B cell (primary cell): Measurements from ENCODE around the gene RBM6. TPM values are rescaled to one million over a fixed set of nuclear protein-coding genes. Genes with fewer than 3 reads are reported as not detected.

Experiments
- ATAC-seq: fragments of 200-7000 bp; cut with Tn5 transposase; one replicate; pipeline ENCODE4 v1.10.0; 2021; ENCODE audit warnings: low read depth, mild to moderate bottlenecking, moderate number of reproducible peaks, moderate library complexity
- CTCF ChIA-PET: fragments of 350-600 bp; sonication (Branson Sonifier 250); formaldehyde crosslinking; loops from one replicate; lab custom pipeline; 2021; ENCODE audit warnings: antibody characterized with exemption, inconsistent platforms; lab: Charles Lee
- POLR2A ChIA-PET: fragments of 350-600 bp; sonication (Branson Sonifier 250); formaldehyde crosslinking; loops from one replicate; lab custom pipeline; 2021; ENCODE audit warnings: antibody characterized with exemption; lab: Charles Lee
- DNase-seq: peaks from one replicate; pipeline ENCODE4 v3.0.0; 2013
- H2AFZ ChIP-seq: 2 replicates; pipeline ENCODE4 v1.6.1; 2012; ENCODE audit warnings: mild to moderate bottlenecking, low read depth, low read length; ENCODE audit not compliant: insufficient read depth, poor library complexity, severe bottlenecking
- H3K27ac ChIP-seq, 2 donors: 1 replicate in 1 of 2; 2 replicates in 1 of 2; pipeline ENCODE4 v1.5.1; 2012 to 2013; ENCODE audit warnings: low read length in 2 of 2, mild to moderate bottlenecking in 2 of 2, moderate library complexity in 1 of 2
- H3K27me3 ChIP-seq, 4 experiments: fragments of 200-600 bp in 1 of 4; sonication (generic) in 1 of 4; replicated peaks in 1 of 4; 1 replicate in 2 of 4; 2 replicates in 2 of 4; pipeline versions ENCODE4 v1.6.1 to v1.7.0; 2013 to 2016; ENCODE audit warnings: low read length in 3 of 4, mild to moderate bottlenecking in 2 of 4, mixed read lengths in 1 of 4, moderate library complexity in 1 of 4; ENCODE audit not compliant: insufficient read depth in 4 of 4, control insufficient read depth in 3 of 4; ENCODE audit errors: control extremely low read depth in 1 of 4
- H3K36me3 ChIP-seq, 2 experiments: replicated peaks in 1 of 2; 1 replicate in 1 of 2; 2 replicates in 1 of 2; pipeline versions ENCODE4 v1.6.1 to v1.7.1; 2013; ENCODE audit warnings: low read length in 1 of 2; ENCODE audit not compliant: insufficient read depth in 2 of 2, control insufficient read depth in 1 of 2; ENCODE audit errors: control extremely low read depth in 1 of 2, extremely low read depth in 1 of 2
- H3K4me1 ChIP-seq, 2 donors: fragments of 200-600 bp in 1 of 2; sonication (generic) in 1 of 2; 1 replicate in 1 of 2; 2 replicates in 1 of 2; pipeline versions ENCODE4 v1.5.1 to v1.6.1; 2013 to 2017; ENCODE audit warnings: low read length in 2 of 2; ENCODE audit not compliant: control insufficient read depth in 2 of 2, insufficient read depth in 2 of 2
- H3K4me2 ChIP-seq: replicated peaks from 2 replicates; pipeline ENCODE3; 2012; ENCODE audit warnings: mild to moderate bottlenecking, low read depth, low read length; ENCODE audit not compliant: poor library complexity, severe bottlenecking
- H3K4me3 ChIP-seq, 5 experiments: fragments of 200-600 bp in 1 of 5; sonication (generic) in 1 of 5; 1 replicate in 3 of 5; 2 replicates in 2 of 5; pipeline versions ENCODE4 v1.5.1 to v1.7.0; 2011 to 2016; ENCODE audit warnings: low read length in 4 of 5, mild to moderate bottlenecking in 4 of 5, low read depth in 2 of 5, control low read depth in 1 of 5, moderate library complexity in 1 of 5; ENCODE audit not compliant: insufficient read depth in 1 of 5; ENCODE audit errors: control extremely low read depth in 1 of 5, extremely low read depth in 1 of 5
- H3K79me2 ChIP-seq: fragments of 200-600 bp; sonication (generic); one replicate; pipeline ENCODE4 v1.6.0; 2016; ENCODE audit warnings: low read length; ENCODE audit not compliant: control insufficient read depth, insufficient read depth
- H3K9ac ChIP-seq: fragments of 200-600 bp; sonication (generic); 2 replicates; pipeline ENCODE4 v1.6.1; 2017; ENCODE audit warnings: mild to moderate bottlenecking, low read length, moderate library complexity
- H3K9me3 ChIP-seq, 3 donors: one replicate each; pipeline versions ENCODE4 v1.6.1 to v1.7.1; 2013; ENCODE audit warnings: low read length in 2 of 3; ENCODE audit not compliant: control insufficient read depth in 2 of 3, insufficient read depth in 1 of 3; ENCODE audit errors: control extremely low read depth in 1 of 3
- H4K20me1 ChIP-seq: 2 replicates; pipeline ENCODE4 v1.6.0; 2012; ENCODE audit warnings: mild to moderate bottlenecking, low read length; ENCODE audit not compliant: insufficient read depth, control insufficient read depth, poor library complexity, severe bottlenecking
- H3K27ac Mint-ChIP-seq: one replicate; pipeline ENCODE4 v1.8.0; 2021; ENCODE audit warnings: mixed read lengths
- H3K27me3 Mint-ChIP-seq: one replicate; pipeline ENCODE4 v1.8.0; 2021; ENCODE audit warnings: mixed read lengths
- H3K4me1 Mint-ChIP-seq: one replicate; pipeline ENCODE4 v1.8.0; 2021; ENCODE audit warnings: mixed read lengths
- H3K4me3 Mint-ChIP-seq: one replicate; pipeline ENCODE4 v1.8.0; 2021; ENCODE audit warnings: mixed read lengths
- H3K9me3 Mint-ChIP-seq: one replicate; pipeline ENCODE4 v1.8.0; 2022; ENCODE audit warnings: mixed read lengths; ENCODE audit not compliant: insufficient read depth
- CTCF ChIP-seq: fragments of 200-600 bp; IDR thresholded peaks from one replicate; pipeline ENCODE4 v1.8.0; 2022; ENCODE audit warnings: antibody characterized with exemption, mild to moderate bottlenecking
- EZH2 ChIP-seq: IDR thresholded peaks from 2 replicates; pipeline ENCODE4 v1.6.1; 2012; ENCODE audit warnings: borderline replicate concordance, low read depth, mild to moderate bottlenecking, moderate library complexity, low read length; ENCODE audit not compliant: insufficient read depth, poor library complexity, severe bottlenecking
- WGBS: methylation state at CpG from one replicate; pipeline ENCODE4 v1.1.5; 2013; ENCODE audit warnings: missing lambda C conversion rate; ENCODE audit not compliant: insufficient coverage; 5-methylcytosine and 5-hydroxymethylcytosine counted together
- intact Hi-C: fragments of 100-400 bp; cut with micrococcal nuclease; formaldehyde crosslinking; loops from one replicate; pipeline ENCODE4 v1.10.0; 2022
- polyA plus RNA-seq: library from polyadenylated mRNA; depleted of rRNA; stranded (reverse); fragments of >200 nt; gene quantifications from 2 replicates; pipeline ENCODE4 v1.2.3, GENCODE V29; 2012
- total RNA-seq, 2 donors: library from RNA; stranded (reverse); fragments of 120-200 nt in 1 of 2; gene quantifications; 1 replicate in 1 of 2; 2 replicates in 1 of 2; pipeline versions ENCODE4 v1.2.3 to v1.2.4, GENCODE V29; 2013 to 2022

Gene RBM6
- total and polyA plus RNA-seq, 2 donors (not counting 1 experiment from before 2014, with no cell fraction given): 223 to 285 TPM

DNA sequence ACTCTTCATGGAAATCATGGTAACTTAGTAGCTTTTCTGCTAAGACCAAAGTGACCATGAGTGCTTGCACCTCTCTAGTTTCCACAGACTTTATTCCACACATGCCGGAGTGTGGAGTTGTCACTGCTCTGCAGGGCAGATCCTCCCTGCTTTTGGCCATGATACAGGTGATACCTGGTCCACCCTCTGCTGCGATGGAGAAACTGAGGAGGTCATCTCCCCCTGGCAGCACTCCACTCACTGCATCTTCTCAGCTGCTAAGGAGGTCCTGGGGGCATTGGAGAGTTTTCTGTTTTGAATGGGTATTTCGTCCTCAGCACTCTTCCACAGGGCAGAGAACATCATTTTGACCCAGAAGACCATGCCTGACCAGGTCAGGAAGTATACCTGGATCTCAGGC lies 179.8 kb downstream of the RBM6 start:
- H2AFZ ChIP-seq: no peak overlapping the region
- H3K27ac ChIP-seq: no peak overlapping the region
- no peaks in the 10 kb centered on the region for H3K79me2 ChIP-seq
- POLR2A ChIA-PET: interaction anchor here (0.7 kb wide), 1 partner anchor 70 kb away, joined by 6 read pairs; no protein-coding TSS in a partner anchor
- no peaks in the 10 kb centered on the region for H3K9me3 Mint-ChIP-seq
- H3K4me1 Mint-ChIP-seq: peaks cover 2% of the 10 kb centered on the region
- intact Hi-C loops: loop anchor here (2.0 kb wide), 1 partner anchor 73 kb away; no protein-coding TSS in a partner anchor
- 100% methylated on average over 2 of the region's 3 CpGs for WGBS
- H4K20me1 ChIP-seq: peaks cover 34% of the 10 kb centered on the region
- no peak overlapping the region for H3K27ac Mint-ChIP-seq
- H3K4me2 ChIP-seq: no peak overlapping the region
- H3K4me1 ChIP-seq: no peaks in the 10 kb centered on the region
- H3K9me3 ChIP-seq: no peaks in the 10 kb centered on the region
- no peak for ATAC-seq
- H3K27me3 ChIP-seq: no peaks in the 10 kb centered on the region
- H3K36me3 ChIP-seq: peaks cover 15 to 62% of the 10 kb centered on the region in 2 experiments
- TF ChIP-seq EZH2: no peak
- TF ChIP-seq CTCF: no peak
- H3K4me3 Mint-ChIP-seq: no peak overlapping the region
- H3K4me3 ChIP-seq: no peak overlapping the region
- no peak overlapping the region for H3K9ac ChIP-seq
- CTCF ChIA-PET: interaction anchor here (0.7 to 4.6 kb wide), 13 partner anchors 10 to 171 kb away, joined by 3 to 28 read pairs (median 3); partner anchors contain the start of gene LSMEM2
- no peak for DNase-seq
- H3K27me3 Mint-ChIP-seq: no peaks in the 10 kb centered on the region

GRCh38 chr3:50120364-50121071 lies 180.6 kb downstream of the RBM6 start:
- DNase-seq (no peak), ATAC-seq (no peak)
- peaks cover 15 to 55% of the 10 kb centered on the region in 2 experiments for H3K36me3 ChIP-seq
- H3K4me3 ChIP-seq: no peak overlapping the region
- H3K27me3 Mint-ChIP-seq: no peaks in the 10 kb centered on the region
- H2AFZ ChIP-seq: no peak overlapping the region
- ChIA-PET CTCF (interaction anchor here (0.7 to 4.6 kb wide), 14 partner anchors 8 to 172 kb away, joined by 3 to 28 read pairs (median 4); partner anchors contain the start of genes GNAT1 and LSMEM2), POLR2A (interaction anchor here (0.6 kb wide), 1 partner anchor 106 kb away, joined by 6 read pairs; no protein-coding TSS in a partner anchor)
- no peaks in the 10 kb centered on the region for H3K4me1 ChIP-seq
- no peak for TF ChIP-seq EZH2
- TF ChIP-seq CTCF: no peak
- intact Hi-C loops: loop anchor here (2.0 kb wide), 1 partner anchor 72 kb away; no protein-coding TSS in a partner anchor
- H3K4me2 ChIP-seq: no peak overlapping the region
- no peak overlapping the region for H3K27ac Mint-ChIP-seq
- no peaks in the 10 kb centered on the region for H3K9me3 Mint-ChIP-seq
- H3K27ac ChIP-seq: no peak overlapping the region
- H3K4me3 Mint-ChIP-seq: no peak overlapping the region
- WGBS: 96% methylated on average over 7 of the region's 10 CpGs
- no peaks in the 10 kb centered on the region for H3K27me3 ChIP-seq
- peaks cover 27% of the 10 kb centered on the region for H4K20me1 ChIP-seq
- no peaks in the 10 kb centered on the region for H3K79me2 ChIP-seq
- H3K4me1 Mint-ChIP-seq: peaks cover 2% of the 10 kb centered on the region
- H3K9me3 ChIP-seq: no peaks in the 10 kb centered on the region
- no peak overlapping the region for H3K9ac ChIP-seq
